Lower leg skin (tissue), 3 donors: ENCODE data around the gene MIEN1.

ENCODE experiments used
- CTCF ChIP-seq, 3 donors: fragments of 450-650 bp; IDR thresholded peaks; one replicate each; pipeline ENCODE4 v1.5.1; 2016; ENCODE audit warnings: antibody characterized with exemption in 3 of 3, mild to moderate bottlenecking in 3 of 3, moderate library complexity in 2 of 3
- POLR2A ChIP-seq, 2 donors: fragments of 450-650 bp; IDR thresholded peaks; one replicate each; pipeline ENCODE4 v1.6.1; 2016 to 2017; ENCODE audit warnings: antibody characterized with exemption in 2 of 2, mild to moderate bottlenecking in 1 of 2, moderate library complexity in 1 of 2

- TF ChIP-seq CTCF (IDR thresholded peaks at IDR 0.05) = no peak
- TF ChIP-seq POLR2A (IDR thresholded peaks at IDR 0.05) = no peak
These were observed 25.4 kb upstream of the MIEN1 start for GRCh38 chr17:39755554-39756379.
